CMK (cell line): ENCODE measurements around the gene SIPA1L3.
"Not testable (repeated sequence)": the region's sequence is repeated elsewhere in the genome, so short reads cannot be mapped to it uniquely, and the experiment has no call there.

ENCODE experiments used
- DNase-seq: peaks from one replicate; pipeline ENCODE4 v3.0.0-alpha.2; 2010; ENCODE audit warnings: low read depth

Gene SIPA1L3

GRCh38 chr19:38020311-38020710 lies 113.3 kb downstream of the SIPA1L3 start:
- peak; percentile 26 for DNase-seq

GRCh38 chr19:38021352-38021751 lies 114.3 kb downstream of the SIPA1L3 start:
- DNase-seq, result no peak

- DNase-seq, result no peak
Observed at GRCh38 chr19:38022791-38023670, 116.0 kb downstream of the SIPA1L3 start.

- no peak for DNase-seq
Observed at GRCh38 chr19:38023671-38024541, 116.9 kb downstream of the SIPA1L3 start.

GRCh38 chr19:38024992-38025908 lies 118.2 kb downstream of the SIPA1L3 start:
- DNase-seq, result no peak

- no peak for DNase-seq
Observed at GRCh38 chr19:38025909-38026307, 118.9 kb downstream of the SIPA1L3 start.

GRCh38 chr19:38028913-38029510 lies 122.0 kb downstream of the SIPA1L3 start:
- DNase-seq, result no peak

- DNase-seq, result not testable (repeated sequence)
Observed at GRCh38 chr19:38030001-38030400, 123.0 kb downstream of the SIPA1L3 start.

- no peak for DNase-seq
Observed at GRCh38 chr19:38030686-38031422, 123.8 kb downstream of the SIPA1L3 start.

GRCh38 chr19:38031423-38031770 lies 124.4 kb downstream of the SIPA1L3 start:
- DNase-seq, result no peak

GRCh38 chr19:38032151-38032550 lies 125.1 kb downstream of the SIPA1L3 start:
- no peak for DNase-seq

- DNase-seq, result no peak
Observed at GRCh38 chr19:38032951-38033350, 125.9 kb downstream of the SIPA1L3 start.

GRCh38 chr19:38033658-38034491 lies 126.9 kb downstream of the SIPA1L3 start:
- DNase-seq, result no peak

GRCh38 chr19:38034492-38034860 lies 127.5 kb downstream of the SIPA1L3 start:
- no peak for DNase-seq

GRCh38 chr19:38035515-38036495 lies 128.8 kb downstream of the SIPA1L3 start:
- no peak for DNase-seq

- DNase-seq, result no peak
Observed at GRCh38 chr19:38036707-38037611, 130.0 kb downstream of the SIPA1L3 start.

- no peak for DNase-seq
Observed at GRCh38 chr19:38039966-38040365, 133.0 kb downstream of the SIPA1L3 start.

GRCh38 chr19:38042132-38042531 lies 135.1 kb downstream of the SIPA1L3 start:
- DNase-seq, result no peak
